ENCODE data around the gene TOX2.

The TOX2 gene

GRCh38 chr20:44021900-44022299 is 107.2 kb downstream of the TOX2 start:
- Histone ChIP-seq H3K36me3 (no peaks in the 10 kb centered on the region), H3K4me3 (ENCODE audit: low read depth, low read length) (no peak overlapping the region), H3K4me1 (peaks cover 14% of the 10 kb centered on the region), H3K9me3 (no peaks in the 10 kb centered on the region), H3K27me3 (no peaks in the 10 kb centered on the region)
- DNase-seq: no peak
- no peak for TF ChIP-seq CTCF (IDR thresholded peaks at IDR 0.05; ENCODE audit: low read depth, low read length)

- Histone ChIP-seq H3K4me1 (peaks cover 14% of the 10 kb centered on the region), H3K27me3 (no peaks in the 10 kb centered on the region), H3K9me3 (no peaks in the 10 kb centered on the region), H3K36me3 (no peaks in the 10 kb centered on the region), H3K4me3 (ENCODE audit: low read depth, low read length) (no peak overlapping the region)
- TF ChIP-seq CTCF (IDR thresholded peaks at IDR 0.05; ENCODE audit: low read depth, low read length): no peak
- DNase-seq: no peak
Measured at GRCh38 chr20:44022464-44022863, 107.8 kb downstream of the TOX2 start.

- Histone ChIP-seq H3K4me3 (ENCODE audit: low read depth, low read length) (no peak overlapping the region), H3K27me3 (no peaks in the 10 kb centered on the region), H3K9me3 (no peaks in the 10 kb centered on the region), H3K4me1 (peaks cover 8% of the 10 kb centered on the region), H3K36me3 (no peaks in the 10 kb centered on the region)
- no peak for DNase-seq
- no peak for TF ChIP-seq CTCF (IDR thresholded peaks at IDR 0.05; ENCODE audit: low read depth, low read length)
Measured at GRCh38 chr20:44023515-44024371, 109.1 kb downstream of the TOX2 start.

- Histone ChIP-seq H3K27me3 (no peaks in the 10 kb centered on the region), H3K36me3 (no peaks in the 10 kb centered on the region), H3K4me1 (peaks cover 2% of the 10 kb centered on the region), H3K4me3 (ENCODE audit: low read depth, low read length) (no peak overlapping the region), H3K9me3 (no peaks in the 10 kb centered on the region)
- TF ChIP-seq CTCF (IDR thresholded peaks at IDR 0.05; ENCODE audit: low read depth, low read length): no peak
- no peak for DNase-seq
Measured at GRCh38 chr20:44024820-44025580, 110.3 kb downstream of the TOX2 start.

GRCh38 chr20:44025756-44026155 is 111.1 kb downstream of the TOX2 start:
- no peaks in the 10 kb centered on the region for H3K4me1 ChIP-seq
- no peak for TF ChIP-seq CTCF (IDR thresholded peaks at IDR 0.05; ENCODE audit: low read depth, low read length)
- no peaks in the 10 kb centered on the region for H3K9me3 ChIP-seq
- no peak overlapping the region for H3K4me3 ChIP-seq (ENCODE audit: low read depth, low read length)
- H3K27me3 ChIP-seq: no peaks in the 10 kb centered on the region
- no peak for DNase-seq
- no peaks in the 10 kb centered on the region for H3K36me3 ChIP-seq

Measured in BE2C (cell line).